GM21423 (cell line): ENCODE measurements around the gene FGGY.

Experiments used
- ATAC-seq: cut with Tn5 transposase; IDR thresholded peaks from one replicate; pipeline ENCODE4 v1.9.1; 2021; ENCODE audit warnings: mild to moderate bottlenecking, moderate library complexity; ENCODE audit not compliant: unreplicated experiment

Gene FGGY

GRCh38 chr1:59670662-59671061 is 373.8 kb downstream of the FGGY start:
- no peak for ATAC-seq

- ATAC-seq = no peak
These were observed 374.4 kb downstream of the FGGY start for GRCh38 chr1:59671066-59671952.

GRCh38 chr1:59671953-59672305 is 375.0 kb downstream of the FGGY start:
- no peak for ATAC-seq

- no peak for ATAC-seq
These were observed 376.1 kb downstream of the FGGY start for GRCh38 chr1:59672851-59673572.

GRCh38 chr1:59673573-59674450 is 376.9 kb downstream of the FGGY start:
- no peak for ATAC-seq

- ATAC-seq = no peak
These were observed 377.7 kb downstream of the FGGY start for GRCh38 chr1:59674595-59674994.

GRCh38 chr1:59675936-59676335 is 379.0 kb downstream of the FGGY start:
- ATAC-seq = no peak

- no peak for ATAC-seq
These were observed 381.1 kb downstream of the FGGY start for GRCh38 chr1:59678040-59678439.

GRCh38 chr1:59678493-59679228 is 381.8 kb downstream of the FGGY start:
- ATAC-seq = no peak

- no peak for ATAC-seq
These were observed 383.1 kb downstream of the FGGY start for GRCh38 chr1:59680044-59680443.

- no peak for ATAC-seq
These were observed 385.6 kb downstream of the FGGY start for GRCh38 chr1:59682396-59683080.

- no peak for ATAC-seq
These were observed 386.3 kb downstream of the FGGY start for GRCh38 chr1:59683197-59683596.

- no peak for ATAC-seq
These were observed 387.8 kb downstream of the FGGY start for GRCh38 chr1:59684698-59685097.

GRCh38 chr1:59685101-59685500 is 388.2 kb downstream of the FGGY start:
- no peak for ATAC-seq

GRCh38 chr1:59685666-59686065 is 388.8 kb downstream of the FGGY start:
- no peak for ATAC-seq

GRCh38 chr1:59686170-59686569 is 389.3 kb downstream of the FGGY start:
- ATAC-seq = no peak

- no peak for ATAC-seq
These were observed 389.7 kb downstream of the FGGY start for GRCh38 chr1:59686574-59686973.

- ATAC-seq = no peak
These were observed 390.2 kb downstream of the FGGY start for GRCh38 chr1:59687081-59687480.

GRCh38 chr1:59688976-59689375 is 392.1 kb downstream of the FGGY start:
- no peak for ATAC-seq

GRCh38 chr1:59689730-59690129 is 392.8 kb downstream of the FGGY start:
- no peak for ATAC-seq
